Cerebellar cortex (tissue), 1 donor: ENCODE data around the gene OGFRL1.

Experiments
- DNase-seq: peaks from one replicate; pipeline ENCODE4 v3.0.0-alpha.2; 2015; ENCODE audit warnings: low spot score

The OGFRL1 gene

GRCh38 chr6:71287038-71287437 lies 1.6 kb upstream of the OGFRL1 start:
- DNase-seq: peak; percentile 79

DNA sequence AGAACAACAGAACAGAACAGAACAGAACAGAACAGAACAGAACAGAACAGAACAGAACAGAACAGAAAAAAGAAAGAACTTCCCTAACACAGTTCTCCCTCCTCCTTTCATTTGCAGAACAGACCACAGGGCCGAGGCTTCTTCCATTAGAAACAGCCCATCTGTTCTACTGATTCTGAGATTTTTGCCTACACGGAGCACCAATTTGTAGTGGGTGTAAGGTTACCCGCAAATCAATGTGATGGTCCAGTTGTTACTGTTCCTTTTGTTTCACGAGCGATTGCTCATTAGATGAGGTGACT lies 734 bp upstream of the OGFRL1 start:
- DNase-seq: no peak

GRCh38 chr6:71289039-71289801 lies 609 bp downstream of the OGFRL1 start:
- peak; percentile 52 for DNase-seq

DNA sequence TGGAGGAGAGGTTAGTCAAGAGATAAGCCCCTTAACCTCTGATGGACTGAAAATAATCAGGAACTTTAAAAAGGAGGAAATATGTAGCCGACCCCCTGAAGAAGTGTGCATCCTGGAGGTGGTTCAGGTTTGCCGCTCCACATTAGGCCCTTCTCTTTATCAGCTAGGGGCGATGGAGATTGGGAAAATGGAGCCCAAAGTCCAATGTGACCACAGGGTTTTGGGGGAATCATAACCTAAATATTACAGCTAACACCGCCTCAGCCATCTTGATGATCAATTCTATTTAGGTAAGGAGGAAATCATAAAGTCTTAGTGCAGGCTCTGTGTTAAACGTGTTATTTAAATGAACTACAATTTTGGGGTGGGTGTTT lies 1.2 kb downstream of the OGFRL1 start:
- DNase-seq: no peak

DNA sequence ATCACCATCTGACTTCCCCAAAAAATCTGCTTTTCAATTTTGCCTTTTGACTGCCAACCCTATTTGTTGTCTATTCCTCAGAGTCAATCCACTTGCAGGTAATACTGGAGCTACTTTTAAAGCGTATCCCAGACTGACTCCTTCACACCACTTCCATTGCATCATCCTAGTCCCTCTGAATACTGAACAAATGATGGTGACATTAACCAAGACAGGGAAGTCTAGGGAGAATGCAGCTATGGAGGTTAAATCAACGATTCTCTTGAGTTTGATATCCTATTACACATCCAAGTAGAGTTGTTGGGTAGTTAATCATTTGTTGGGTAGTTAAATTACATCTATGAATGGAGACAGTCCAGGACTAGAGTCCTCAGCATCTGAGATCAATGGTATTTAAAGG lies 2.0 kb downstream of the OGFRL1 start:
- DNase-seq: peak; percentile 29

- DNase-seq: peak; percentile 52
Measured at GRCh38 chr6:71292001-71292400, 3.4 kb downstream of the OGFRL1 start.

- peak; percentile 96 for DNase-seq
Measured at GRCh38 chr6:71294121-71294523, 5.5 kb downstream of the OGFRL1 start.

DNA sequence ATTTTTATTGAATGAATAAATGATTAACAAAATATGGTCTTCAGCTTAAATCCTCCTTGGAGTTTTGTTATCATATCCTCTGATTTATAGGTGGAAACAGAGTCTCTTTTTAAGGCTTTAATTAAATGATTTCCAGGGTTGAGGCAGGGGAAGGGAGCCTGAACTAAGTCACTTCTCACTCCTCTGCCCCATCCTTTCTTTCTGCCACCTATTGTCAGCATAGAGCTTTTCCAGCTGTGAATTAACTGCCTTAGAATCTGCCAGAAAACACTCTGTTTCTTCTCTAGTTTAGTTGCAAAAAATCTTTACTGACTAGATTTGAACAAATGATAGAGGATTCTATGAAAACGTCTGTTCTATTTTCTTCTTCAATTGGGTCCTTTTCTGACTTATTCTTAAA lies 9.8 kb downstream of the OGFRL1 start:
- DNase-seq: no peak

DNA sequence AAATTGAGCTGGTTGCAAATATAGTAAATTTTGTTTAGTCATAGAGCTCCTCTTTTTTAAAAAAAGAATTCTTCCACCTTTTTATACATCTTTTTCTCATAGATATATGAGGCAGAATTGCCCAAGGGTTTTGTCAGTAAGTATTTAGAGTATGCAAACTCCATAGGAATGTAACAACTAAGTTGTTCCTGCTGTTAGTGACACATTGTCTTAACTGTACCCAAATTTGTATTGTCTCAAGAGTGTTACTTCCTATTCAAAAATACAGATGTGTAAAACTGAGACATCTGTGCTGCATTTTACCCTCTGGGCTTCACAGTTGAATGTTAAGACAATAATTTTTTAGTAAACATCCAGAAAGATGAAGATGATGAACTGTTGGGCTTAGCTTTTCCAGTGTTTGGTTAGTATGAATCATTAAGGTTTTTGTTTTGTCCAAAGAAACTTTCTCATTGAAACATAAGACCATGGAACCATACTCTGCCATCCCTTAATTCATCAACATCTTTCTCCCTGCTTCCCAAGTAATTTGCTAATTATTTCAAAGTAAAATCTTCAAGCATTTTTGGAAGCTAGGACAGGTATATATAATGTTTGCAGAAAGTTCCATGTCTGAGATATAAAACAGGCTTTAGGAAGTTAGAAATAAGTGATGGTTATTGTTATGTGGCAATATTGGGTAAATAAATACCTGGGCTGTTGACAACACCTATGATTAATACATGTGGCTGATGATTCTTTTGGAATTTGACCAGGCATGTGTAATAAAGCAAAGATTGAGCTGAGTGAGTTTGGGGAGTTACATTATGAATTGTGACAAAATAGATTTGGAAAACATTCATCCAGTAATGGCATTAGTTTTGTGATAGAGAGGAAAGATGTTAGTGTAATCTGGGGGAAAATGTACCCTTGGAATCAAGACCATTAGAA lies 11.2 kb downstream of the OGFRL1 start:
- no peak for DNase-seq

GRCh38 chr6:71300561-71301168 lies 12.1 kb downstream of the OGFRL1 start:
- DNase-seq: no peak

- no peak for DNase-seq
Measured at GRCh38 chr6:71301546-71301945, 12.9 kb downstream of the OGFRL1 start.

DNA sequence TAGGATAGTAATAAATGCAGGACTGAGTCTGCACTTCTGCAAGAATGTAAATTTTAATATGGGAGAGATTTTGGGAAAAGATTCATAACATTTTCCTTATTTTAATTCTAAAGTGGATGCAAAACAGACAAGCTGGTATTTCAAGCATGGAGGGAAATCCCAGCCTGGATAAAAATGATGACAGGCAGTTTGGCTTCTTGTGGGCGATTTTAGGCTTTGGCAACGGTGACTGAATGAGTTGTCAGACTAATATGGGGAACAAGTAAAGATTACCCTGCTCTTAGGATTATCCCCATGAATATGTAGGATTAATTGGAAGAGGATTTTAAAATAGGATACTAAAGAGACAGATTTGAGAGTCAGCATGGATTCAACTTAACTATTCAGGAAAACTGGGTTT lies 21.0 kb downstream of the OGFRL1 start:
- no peak for DNase-seq

- DNase-seq: no peak
Measured at GRCh38 chr6:71310261-71310660, 21.6 kb downstream of the OGFRL1 start.

GRCh38 chr6:71312089-71312488 lies 23.5 kb downstream of the OGFRL1 start:
- no peak for DNase-seq

DNA sequence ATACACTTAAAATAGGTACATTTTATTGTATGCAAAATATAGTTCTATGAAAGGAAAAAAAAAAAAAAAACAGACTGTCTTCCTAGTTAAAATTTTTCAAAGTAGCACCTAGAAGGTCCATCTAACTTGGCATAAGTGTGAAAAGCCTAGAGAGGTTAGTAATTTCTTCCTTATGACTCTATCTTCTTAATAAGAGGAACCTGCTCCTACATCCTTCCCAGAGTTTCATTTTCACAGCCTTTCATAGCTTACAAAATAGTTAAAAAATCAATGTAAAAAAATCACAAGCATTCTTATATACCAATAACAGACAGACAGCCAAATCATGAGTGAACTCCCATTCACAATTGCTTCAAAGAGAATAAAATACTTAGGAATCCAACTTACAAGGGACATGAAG lies 28.8 kb downstream of the OGFRL1 start:
- DNase-seq: no peak

GRCh38 chr6:71320041-71320440 lies 31.4 kb downstream of the OGFRL1 start:
- DNase-seq: no peak

GRCh38 chr6:71321314-71321713 lies 32.7 kb downstream of the OGFRL1 start:
- no peak for DNase-seq

- DNase-seq: no peak
Measured at GRCh38 chr6:71324194-71324785, 35.7 kb downstream of the OGFRL1 start.

GRCh38 chr6:71326611-71327010 lies 38.0 kb downstream of the OGFRL1 start:
- no peak for DNase-seq

DNA sequence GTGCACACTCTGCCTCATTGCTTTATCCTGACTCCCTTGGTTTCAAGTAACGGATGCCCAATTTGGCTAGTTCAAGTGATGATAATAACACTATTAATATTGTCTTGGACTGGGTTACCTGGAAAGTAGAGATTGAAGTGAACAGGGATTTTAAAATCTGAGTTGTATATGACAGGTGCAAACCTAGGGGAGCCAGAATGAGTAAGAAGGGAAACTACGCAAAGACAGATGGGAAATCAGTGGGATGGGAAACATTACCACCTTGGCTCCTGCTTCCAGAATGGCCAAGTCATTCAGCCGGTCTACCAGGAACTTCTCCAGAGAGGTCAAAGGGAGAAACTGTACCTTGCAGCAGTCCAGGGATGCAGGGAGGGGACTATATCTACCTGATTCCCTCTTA lies 41.9 kb downstream of the OGFRL1 start:
- DNase-seq: peak; percentile 88

DNA sequence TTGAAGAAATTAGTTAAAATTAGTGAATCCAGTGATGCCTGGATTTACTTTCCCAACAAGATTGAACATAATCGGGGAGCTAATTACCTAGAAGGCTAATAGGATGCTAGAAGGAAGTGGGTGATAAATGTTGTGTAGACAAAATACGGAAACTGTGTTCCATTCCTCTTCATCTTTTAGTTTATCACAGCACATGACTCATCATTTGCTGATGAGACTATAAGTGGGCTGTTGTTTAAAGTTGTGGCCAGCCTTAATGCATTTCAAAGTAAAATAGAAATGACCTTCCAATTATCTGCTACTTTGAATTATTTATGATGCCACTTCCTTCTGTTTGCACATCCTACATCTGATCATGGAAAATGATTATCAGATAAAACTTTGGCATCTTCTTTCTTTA lies 43.4 kb downstream of the OGFRL1 start:
- DNase-seq: no peak

- no peak for DNase-seq
Measured at GRCh38 chr6:71333050-71333449, 44.4 kb downstream of the OGFRL1 start.

DNA sequence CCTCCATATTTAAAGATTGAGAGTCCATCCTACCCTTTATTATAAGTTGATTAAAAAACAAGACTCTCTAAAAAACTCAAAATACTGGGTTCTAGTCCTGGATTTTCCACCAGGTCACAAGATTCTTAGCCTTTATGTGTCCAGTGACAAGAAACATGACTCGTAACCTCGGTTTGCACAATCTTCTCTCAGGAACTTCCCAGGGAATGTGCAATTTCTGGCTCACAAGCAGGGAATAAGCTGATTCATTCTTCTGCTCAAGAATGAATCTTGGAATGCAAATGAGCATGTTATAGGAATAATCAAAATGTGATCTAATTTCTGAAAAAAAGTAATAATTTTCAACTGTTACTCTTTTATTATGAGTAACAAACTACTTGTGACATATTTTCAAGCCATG lies 45.1 kb downstream of the OGFRL1 start:
- DNase-seq: no peak
